Activated CD8-positive, alpha-beta memory T cell treated with anti-CD3 and anti-CD28 coated beads for 24 hours (primary cell): ENCODE results near the gene TOM1.
"Not testable (repeated sequence)": the region's sequence is repeated elsewhere in the genome, so short reads cannot be mapped to it uniquely, and the experiment has no call there.

Experiments used
- DNase-seq: peaks from one replicate; pipeline ENCODE4 v3.0.0-alpha.2; 2020

Gene TOM1

DNA sequence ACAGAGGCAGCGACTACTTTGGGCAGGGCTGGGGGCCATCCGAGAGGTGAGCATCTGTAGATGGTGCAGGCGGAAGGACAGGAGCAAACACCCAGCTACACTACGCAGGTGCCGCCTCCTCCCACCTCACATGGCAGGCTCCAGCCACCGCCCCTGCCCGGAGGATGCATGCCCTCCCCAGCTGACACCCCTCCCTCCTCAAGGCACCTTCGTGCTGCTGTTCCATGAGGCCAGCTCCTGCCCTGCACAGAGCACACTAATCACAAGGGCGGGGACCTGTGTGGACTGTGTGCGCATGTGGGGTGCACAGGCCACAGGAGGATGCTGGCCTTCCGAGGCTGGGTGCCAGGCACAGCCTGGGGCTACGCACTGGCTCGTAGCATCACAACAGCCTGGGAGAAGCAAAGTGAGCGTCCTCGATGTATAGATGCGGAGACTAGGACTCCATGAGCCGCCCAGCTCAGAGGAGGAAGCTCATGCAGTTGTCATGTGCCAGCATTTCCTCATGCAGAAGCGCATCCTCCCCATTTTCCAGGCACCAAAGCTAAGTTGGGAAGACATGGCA, 48.4 kb downstream of the TOM1 start:
- DNase-seq: no peak

DNA sequence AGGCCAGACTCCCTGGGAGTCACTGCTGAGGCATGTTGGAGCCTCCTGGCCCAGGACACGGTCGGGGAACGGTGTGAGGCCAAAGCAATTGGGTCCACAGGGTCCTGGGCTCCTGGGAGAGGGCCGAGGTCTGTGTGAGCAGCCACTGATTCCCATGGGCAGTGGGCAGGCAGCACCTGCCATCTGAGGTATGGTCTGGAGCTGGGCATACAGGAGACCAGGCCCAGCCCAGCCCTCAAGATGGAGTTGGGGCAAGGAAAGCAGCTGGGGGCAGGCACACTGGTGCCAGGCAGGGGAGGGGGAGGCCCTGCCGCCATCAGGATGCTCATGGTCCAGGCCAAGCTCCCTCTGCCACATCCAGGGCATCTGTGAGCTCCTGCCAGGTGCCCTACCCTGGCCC, 49.0 kb downstream of the TOM1 start:
- DNase-seq: no peak

DNA sequence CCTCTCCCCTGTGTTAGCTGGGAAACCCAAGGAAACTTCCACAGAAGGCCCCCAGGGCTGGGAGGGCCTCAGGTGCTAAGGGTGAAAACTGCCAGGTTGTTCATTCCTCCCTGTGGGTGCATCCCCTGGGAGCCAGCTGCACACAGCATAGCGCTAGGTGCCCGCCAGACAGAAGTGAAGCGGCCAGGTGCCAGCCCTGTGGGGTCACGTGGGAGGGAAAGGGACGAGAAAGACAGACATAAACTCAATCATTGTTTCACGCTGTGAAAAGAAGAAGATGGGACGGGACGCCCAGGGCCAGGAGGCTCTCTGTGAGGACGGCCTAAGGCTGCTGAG, 49.6 kb downstream of the TOM1 start:
- DNase-seq: no peak

DNA sequence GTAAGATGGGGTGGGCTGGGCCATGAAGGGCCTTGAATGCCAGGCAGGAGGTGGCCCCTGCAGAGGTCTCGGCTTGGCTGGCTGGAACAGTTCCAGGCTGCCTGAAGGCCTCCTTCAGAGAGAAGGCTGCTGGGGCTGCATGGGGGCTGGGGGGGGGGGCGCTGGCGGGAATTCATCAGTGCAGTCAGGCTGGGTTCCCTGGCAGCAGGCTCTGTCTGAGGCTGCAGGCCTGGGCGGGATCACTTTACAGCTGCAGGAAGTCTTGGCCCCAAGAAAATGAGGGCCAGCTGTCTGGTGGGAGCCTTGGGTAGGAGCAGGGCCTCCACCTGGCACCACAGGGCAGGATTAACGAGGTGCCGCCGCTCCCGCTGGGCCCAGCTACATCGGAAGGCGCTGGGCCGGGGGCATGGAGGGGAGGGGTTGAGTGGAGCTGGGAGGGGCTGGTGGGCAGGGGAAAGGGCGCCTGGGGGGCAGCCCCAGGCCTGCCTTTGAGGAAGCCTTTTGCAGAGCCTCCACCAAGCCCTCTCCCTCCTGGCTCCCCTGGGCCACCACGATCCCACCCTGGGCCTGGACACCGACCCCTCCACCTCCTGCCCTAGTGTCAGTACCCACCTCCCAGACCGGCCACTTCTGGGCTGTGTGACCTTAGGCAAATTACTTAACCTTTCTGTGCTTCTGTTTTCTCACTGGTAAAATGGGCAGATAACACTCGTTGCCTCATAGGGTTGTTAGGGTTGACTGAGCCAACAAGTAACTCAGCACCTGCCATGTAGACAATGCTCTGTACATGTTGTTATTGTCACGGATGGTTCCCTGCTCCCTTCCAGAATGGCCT, 50.2 kb downstream of the TOM1 start:
- no peak for DNase-seq

DNA sequence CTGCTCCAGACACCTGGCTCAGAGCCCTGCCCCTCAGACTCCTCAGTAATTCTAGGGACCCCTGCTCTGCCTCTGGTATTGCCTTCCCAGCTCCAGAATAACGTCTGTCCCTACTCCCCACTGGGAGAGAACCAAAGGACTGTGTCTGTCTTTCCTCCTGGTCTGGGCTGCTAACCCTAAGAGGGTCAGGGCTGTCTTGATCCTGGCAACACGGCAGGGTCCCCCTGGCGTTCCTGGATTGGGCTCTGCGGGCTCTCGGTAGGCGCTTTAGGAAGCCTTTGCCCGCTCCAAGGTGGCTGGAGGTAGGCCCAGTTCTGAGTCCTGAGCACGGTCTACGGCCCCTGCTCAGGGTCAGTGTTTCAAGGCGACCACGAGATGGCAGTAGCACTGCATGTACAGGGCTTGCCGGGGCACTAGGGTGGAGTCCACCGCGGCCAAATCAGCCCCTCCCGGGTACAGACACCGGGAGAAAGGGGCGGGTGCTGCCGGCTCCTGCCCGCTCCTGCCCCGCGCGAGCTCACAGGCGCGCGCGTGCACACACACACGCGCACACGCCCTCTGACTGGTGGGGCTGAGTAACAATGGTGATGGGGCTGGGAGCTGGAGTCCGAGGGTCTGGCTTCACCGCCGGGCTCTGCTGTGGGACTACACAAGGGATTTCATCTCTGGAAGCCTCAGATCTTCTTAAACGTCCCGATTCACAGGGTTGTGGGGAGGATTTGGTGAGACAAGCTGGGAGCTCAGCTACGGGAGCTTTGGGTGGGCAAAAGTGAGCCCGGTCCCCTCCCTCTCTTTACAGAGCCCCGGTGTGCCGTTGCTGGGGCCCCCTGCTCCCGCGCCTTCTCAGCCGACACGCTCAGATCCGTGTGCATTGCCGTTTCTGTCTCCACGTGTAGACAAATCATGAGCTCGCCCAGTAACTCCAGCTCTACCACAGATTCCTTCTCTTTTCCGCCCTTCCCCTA, 51.1 kb downstream of the TOM1 start:
- DNase-seq: peak; percentile 92

DNA sequence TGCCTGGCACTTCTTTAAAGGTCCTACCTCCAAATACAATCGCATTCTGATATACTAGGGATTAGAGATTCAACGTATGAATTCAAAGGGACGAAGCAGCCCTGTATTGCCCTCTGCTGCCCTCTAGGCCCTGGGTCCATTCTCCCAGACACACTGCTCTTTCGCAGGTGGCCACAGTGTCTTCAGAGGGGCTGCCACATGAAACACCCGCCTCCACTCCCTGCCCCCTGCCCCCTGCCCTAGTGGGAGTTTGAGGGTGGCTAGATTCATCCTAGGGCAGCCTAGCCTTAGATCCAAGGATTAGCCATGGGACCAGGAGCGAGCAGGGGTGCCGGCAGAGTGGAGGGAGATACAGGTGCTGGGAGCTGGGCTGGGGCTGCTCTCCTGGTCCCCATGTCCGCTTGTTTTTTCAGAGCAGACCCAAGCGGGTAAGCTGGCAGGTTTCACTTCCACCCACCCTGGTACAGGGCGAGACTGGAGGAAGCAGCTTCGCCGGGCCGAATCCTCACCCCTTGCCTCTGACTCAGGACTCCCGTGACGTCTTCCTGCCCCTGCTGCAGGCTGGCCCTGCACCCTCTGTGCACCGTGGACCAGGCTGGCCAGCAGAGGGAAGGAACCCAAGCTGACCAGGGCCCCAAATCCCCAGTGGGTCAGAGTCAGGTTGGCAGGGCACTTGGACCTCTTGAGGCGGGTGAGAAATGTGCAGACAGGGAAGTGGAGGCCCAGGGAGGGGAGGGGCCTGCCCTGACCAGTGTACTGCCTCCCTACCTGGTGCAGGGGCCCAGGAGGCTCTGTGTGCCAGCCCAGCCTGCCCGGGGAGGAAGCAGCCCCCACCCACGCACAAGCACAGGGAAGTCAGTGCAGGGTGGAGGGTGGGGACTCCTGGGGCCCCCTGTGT, 52.8 kb downstream of the TOM1 start:
- DNase-seq: peak; percentile 79

DNA sequence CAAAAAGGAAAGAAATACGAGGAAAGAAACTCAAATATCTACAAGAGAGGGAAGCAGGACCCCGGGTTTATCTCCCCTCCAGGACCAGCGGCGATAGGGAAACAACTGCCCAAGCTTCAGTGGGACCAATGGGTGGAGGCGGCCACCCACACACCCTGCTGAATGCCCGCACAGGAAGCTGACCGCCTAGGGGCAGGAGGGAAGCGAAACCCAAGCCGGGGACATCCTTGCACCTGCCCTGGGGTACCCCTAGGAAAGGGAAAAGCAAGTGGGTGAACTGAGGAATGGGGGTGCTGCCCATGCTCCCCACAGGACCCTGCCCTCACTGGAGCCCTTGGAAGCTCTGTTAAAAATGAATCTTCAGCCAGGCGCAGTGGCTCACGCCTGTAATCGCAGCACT, 53.6 kb downstream of the TOM1 start:
- DNase-seq: no peak

DNA sequence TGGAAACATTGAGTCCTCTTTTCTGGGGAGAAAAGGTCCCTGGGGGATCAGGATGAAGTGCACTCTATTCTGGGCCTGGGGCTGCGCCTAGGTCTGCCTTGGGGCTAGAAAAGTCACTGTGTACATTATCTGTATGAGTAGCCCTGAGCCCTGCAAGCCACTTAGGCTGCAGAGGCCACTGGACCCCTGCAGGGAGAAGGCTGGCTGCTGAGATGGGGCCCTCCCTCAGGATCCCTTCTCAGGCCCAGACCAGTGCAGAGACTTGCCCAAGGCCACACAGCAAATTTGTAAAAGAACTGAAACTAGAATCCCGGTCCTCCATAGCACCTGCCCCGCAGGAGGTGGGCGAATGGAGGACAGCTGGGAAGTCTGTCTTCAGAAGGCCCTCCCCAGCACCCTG, 54.4 kb downstream of the TOM1 start:
- DNase-seq: no peak

DNA sequence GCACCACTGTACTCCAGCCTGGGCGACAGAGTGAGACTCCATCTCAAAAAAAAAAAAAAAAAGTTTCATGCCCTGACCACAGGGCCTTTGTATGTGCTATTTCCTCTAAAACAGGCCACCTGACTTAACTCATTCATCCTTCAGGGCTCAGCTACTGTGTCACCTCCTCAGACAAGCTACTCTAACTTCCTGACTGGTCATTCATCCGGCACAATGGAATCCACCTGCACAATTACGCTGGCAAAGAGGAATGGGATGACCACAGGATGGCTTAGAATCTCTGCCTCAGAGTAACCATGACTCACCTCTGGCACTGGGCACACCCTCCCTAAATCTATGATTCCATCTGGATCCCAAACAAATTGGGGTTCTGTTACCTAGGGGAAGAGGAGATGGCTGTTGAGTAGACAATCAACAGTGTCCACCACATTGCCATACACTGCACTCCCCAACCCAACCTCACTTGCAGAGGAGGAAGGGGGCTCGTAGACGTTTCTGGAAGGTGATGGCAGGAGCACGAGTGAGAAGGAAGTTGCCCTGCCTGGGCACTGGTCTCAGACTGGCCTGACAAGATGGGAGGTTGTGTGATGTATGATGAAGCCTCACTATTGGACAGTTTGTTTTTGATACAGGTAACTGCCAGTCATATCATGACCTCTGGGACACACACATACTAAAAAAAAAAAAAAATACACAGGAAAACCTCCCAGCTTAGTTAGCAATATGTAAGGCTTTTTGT, 58.4 kb downstream of the TOM1 start:
- no peak for DNase-seq

DNA sequence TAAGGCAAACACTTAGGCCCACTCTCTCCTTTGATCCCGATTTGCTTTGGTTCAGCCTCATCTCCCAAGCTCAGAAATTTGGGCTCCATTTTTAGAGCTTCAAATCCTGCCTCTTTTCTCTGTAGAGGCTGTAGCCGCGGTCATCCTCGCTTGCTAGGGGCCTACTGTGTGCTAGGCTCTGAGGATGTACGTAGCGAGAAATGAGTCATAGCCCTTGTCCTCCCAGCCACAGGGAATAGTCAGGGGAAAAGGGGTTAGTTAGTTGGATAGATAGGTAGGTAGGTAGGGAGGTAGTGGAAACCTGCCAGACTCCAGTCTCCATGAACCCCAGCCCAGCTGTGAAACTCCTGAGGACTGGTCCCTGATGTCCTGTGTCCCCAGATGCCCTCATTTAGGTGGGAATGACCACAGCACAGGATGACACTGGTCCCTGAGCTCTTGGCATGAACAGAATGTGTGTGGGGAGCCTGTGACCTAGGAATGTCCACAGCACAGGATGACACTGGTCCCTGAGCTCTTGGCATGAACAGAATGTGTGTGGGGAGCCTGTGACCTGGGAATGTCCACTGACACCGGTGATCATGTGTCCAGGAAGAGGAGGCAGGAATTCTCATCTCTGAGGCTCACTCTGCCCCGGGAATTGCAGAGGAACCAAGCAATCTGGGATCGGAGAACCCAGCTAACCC, 59.8 kb downstream of the TOM1 start:
- no peak for DNase-seq

DNA sequence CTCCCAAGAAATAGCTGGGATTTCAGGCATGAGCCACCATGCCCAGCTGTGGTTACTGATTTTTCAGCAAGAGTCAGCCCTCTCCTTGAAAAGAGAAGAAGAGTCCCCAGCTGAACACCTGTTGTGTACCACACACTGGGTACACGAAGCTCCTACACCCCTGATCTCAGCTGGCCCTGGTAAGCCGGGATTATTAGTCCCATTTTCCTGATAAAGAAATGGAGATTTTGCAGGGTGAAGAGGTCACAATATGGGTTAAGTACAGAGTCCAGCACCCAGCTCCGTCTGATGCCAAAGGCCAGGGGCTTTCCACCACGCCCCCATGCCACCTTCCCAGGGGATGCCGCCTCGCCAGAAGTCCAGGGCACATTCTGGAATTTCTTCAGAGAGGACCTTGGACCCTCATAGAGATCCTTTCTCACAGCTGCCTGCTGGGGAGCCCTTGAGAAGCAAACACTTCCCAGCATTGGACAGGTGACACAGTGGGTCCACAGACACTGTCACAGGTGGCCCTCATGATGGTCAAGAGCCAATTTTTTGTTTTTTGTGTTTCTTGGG, 61.4 kb downstream of the TOM1 start:
- no peak for DNase-seq

DNA sequence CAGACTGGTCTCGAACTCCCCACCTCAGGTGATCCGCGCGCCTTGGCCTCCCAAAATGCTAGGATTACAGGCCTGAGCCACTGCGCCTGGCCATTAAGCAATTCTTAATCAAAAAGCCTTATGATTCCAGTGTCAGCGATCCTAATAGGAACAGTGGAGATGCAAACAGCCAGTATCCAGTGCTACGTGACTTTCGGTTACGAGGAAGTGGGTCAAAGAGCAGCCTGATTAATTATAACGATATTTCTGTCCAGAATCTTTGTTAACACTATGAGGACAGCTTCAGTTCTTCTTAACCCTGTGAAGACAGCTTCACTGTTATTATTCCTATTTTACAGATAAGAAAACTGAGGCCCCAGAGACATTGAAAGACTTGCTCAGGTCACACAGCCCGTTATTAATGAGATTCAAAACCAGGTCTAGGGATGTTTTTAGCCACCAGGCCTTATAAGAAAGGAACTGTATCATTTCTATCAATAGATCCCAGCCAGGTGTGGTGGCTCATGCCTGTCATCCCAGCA, 63.9 kb downstream of the TOM1 start:
- DNase-seq: no peak

DNA sequence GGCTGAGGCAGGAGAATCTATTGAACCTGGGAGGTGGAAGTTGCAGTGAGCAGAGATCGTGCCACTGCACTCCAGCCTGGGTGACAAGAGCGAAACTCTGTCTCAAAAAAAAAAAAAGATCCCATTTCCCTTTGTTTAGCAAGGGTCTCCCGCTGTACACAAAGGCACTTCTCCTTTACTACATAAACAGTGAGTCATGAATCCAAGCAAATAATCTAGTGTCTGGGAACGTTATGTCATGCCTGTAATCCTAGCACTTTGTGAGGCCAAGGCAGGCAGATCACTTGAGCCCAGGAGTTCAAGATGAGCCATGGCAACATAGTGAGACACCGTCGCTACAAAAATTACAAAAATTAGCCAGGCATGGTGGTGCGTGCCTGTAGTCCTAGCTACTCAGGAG, 64.5 kb downstream of the TOM1 start:
- not testable (repeated sequence) for DNase-seq

DNA sequence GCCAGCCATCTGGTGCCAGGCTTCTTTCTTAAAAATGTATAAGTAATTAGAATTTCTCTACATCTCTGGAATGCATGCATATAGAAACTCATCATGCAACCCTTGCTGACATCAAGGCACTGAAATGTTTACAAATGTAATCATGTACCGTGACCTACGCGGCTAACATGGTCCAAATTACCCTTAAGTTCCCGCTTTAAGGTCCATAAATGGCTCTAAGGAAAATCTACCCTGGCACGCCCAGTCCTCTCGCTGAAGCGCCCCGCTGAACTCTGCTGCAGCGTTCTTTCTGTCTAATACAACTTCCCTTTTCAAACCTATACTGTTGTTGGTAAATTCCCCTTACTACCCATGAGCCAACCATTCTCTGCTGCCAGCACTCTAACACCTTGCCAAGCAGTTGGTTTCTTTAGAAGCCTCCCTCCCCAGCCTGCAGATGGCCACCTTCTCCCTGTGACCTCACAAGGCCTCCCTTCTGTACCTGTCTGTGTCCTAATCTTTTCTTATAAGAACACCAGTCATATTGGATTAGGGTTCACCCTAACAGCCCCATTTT, 67.7 kb downstream of the TOM1 start:
- no peak for DNase-seq

DNA sequence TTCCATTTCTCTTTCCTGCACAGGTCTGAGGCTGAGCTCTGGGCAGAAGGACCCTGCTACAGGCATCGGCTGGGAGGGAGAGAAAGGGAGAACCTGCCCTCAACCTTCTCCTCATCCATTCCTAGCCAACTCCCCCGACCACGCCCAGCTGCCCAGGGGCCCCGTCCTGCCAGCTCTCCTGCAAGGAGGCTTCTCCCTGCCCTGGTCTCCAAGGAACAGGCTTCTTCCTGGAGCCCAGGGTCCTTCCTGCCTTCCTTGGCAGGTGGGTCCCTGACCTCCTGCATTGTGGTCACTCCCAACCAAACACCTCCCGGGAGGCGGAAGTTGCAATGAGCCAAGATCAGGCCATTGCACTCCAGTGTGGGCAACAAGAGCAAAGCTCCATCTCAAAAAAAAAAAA, 68.7 kb downstream of the TOM1 start:
- DNase-seq: no peak

DNA sequence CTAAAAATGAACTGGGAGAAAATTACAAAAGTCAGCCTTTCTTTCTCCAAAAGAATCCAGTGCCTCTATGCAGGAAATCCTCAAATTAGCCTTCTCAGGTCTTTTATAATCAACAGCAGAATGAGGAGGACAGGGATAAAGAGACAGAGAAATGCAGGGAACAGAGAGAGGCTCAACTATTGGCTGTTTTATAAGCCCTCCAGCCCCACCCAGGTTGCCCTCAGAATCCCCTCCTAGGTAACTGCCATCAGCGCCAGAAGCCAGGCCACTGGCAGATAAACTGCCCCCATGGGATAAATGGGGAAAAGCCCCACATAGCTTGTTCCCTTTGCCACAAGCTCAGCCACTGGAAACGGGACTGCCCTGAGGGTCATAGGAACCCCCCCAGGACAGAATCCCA, 70.3 kb downstream of the TOM1 start:
- DNase-seq: no peak

DNA sequence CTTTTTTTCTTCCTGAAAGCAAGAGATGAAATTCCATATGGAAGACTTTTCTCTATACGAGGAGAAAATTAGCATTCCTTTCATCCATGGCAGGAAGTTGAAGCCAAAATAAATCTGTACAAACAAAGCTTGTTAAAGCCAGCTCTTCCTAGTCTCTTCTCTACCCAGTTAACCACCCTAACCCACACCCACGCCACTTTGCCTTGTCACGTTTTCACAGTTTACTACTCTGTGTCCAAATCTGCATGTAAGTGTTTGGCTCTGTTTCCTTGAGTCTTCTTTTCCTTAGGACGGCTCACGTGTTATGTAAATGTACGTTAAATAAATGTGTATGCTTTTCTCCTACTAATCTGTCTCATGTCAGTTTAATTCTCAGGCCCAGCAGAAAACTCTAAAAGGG, 74.1 kb downstream of the TOM1 start:
- no peak for DNase-seq

DNA sequence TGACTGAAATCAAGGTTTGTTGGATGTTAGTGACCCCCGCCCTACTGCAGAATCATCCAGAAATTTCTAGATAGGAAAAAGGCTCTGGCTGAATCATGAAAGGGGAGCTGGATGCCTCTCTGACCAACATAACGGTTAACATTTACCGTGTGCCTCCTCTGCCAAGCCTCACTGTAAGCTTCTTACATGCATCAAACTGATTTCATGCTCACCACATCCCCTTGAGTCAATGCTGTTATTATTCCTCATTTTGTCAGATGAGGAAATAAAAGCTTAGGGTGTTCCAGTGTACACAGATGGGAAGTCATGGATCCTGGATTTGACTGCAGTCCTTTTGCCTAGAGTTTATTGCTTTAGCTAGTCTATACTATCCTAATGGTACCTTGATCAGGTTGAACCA, 75.3 kb downstream of the TOM1 start:
- DNase-seq: no peak

DNA sequence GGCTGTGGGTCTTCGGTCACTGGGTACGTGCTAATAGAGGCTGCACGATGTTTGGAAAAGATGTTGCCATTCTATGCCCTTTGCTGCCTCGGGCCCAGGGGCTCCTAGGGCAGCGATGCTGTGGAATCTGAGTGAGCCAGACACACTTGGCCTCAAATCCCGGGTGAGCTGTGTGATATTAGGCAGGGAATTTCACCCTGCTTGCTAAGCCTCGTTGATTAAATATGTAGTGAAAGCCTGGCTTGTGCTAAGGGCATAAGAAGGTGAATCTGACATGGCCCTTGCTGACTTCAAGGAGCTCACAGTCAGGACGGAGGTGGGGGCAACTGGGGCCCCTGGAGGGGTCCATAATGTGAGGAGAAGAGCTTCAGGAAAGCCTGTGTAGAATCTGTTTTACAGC, 75.8 kb downstream of the TOM1 start:
- no peak for DNase-seq

DNA sequence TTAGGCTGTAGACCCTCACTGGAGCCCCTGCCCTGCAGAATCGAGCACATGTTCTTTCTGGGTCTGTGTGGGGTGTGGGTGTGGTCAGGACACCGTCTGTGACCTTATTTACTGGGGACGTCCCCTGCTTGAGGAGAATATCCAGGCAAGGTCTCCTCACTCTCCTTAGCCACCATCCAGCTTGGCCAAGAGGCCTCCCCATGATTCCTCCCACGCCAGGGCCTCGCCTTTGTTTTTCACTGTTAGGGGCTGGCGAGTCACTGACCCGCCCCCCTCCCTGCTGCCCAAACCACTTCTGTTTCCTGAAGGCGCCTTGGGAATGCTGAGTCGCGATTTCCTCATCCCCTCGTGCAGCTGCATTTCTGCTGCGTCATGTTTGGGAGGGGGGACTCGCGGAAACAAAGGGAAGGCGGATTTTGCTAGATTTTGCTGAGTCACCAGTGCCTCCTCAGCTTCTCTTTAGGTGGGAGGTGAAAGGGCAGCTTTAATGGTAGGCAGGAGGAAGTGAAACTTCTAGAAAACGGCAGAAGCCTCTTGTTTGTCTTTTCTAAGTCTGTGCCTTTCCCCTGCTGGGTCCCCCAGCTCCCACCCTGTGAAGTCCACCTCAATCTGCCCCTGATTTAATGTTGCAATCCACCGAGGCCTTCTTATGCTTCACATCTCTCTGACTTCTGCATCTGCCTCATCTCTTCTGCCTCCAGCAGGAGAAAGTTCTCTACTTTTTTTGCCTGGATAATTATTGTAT, 77.2 kb downstream of the TOM1 start:
- DNase-seq: peak; percentile 67
